Non-pigmented ciliary epithelial cell (primary cell): ENCODE measurements around the gene PAPSS1.
"Not testable (repeated sequence)": the region's sequence is repeated elsewhere in the genome, so short reads cannot be mapped to it uniquely, and the experiment has no call there.

Experiments
- DNase-seq: peaks from one replicate; pipeline ENCODE4 v3.0.0-alpha.2; 2010; ENCODE audit warnings: low read depth

PAPSS1 gene

GRCh38 chr4:107726131-107726925, 6.3 kb upstream of the PAPSS1 start:
- DNase-seq, result not testable (repeated sequence)

- DNase-seq, result no peak
These were observed 5.3 kb upstream of the PAPSS1 start for GRCh38 chr4:107725281-107725859.

GRCh38 chr4:107723331-107723730, 3.3 kb upstream of the PAPSS1 start:
- DNase-seq, result not testable (repeated sequence)

- no peak for DNase-seq
These were observed 1.5 kb upstream of the PAPSS1 start for GRCh38 chr4:107721436-107722100.

- no peak for DNase-seq
These were observed 670 bp downstream of the PAPSS1 start for GRCh38 chr4:107719207-107719921.

- no peak for DNase-seq
These were observed 1.6 kb downstream of the PAPSS1 start for GRCh38 chr4:107718351-107718965.

- no peak for DNase-seq
These were observed 5.8 kb downstream of the PAPSS1 start for GRCh38 chr4:107714256-107714655.

- DNase-seq, result no peak
These were observed 7.8 kb downstream of the PAPSS1 start for GRCh38 chr4:107712236-107712635.

GRCh38 chr4:107711831-107712230, 8.2 kb downstream of the PAPSS1 start:
- no peak for DNase-seq

GRCh38 chr4:107710493-107711459, 9.3 kb downstream of the PAPSS1 start:
- no peak for DNase-seq

GRCh38 chr4:107709916-107710315, 10.1 kb downstream of the PAPSS1 start:
- DNase-seq, result no peak

- DNase-seq, result no peak
These were observed 11.8 kb downstream of the PAPSS1 start for GRCh38 chr4:107708225-107708624.

GRCh38 chr4:107705742-107706556, 14.1 kb downstream of the PAPSS1 start:
- no peak for DNase-seq

GRCh38 chr4:107701565-107701964, 18.5 kb downstream of the PAPSS1 start:
- no peak for DNase-seq

GRCh38 chr4:107699466-107700206, 20.4 kb downstream of the PAPSS1 start:
- DNase-seq, result no peak

GRCh38 chr4:107696187-107696586, 23.8 kb downstream of the PAPSS1 start:
- DNase-seq, result not testable (repeated sequence)

GRCh38 chr4:107693132-107693531, 26.9 kb downstream of the PAPSS1 start:
- DNase-seq, result no peak

- DNase-seq, result no peak
These were observed 27.8 kb downstream of the PAPSS1 start for GRCh38 chr4:107692202-107692601.

GRCh38 chr4:107691378-107691777, 28.7 kb downstream of the PAPSS1 start:
- no peak for DNase-seq
